ENCODE results near the gene ZSCAN23.
"Not testable (repeated sequence)": the region's sequence is repeated elsewhere in the genome, so short reads cannot be mapped to it uniquely, and the experiment has no call there.

ZSCAN23 gene

GRCh38 chr6:28486533-28486932 lies 43.2 kb upstream of the ZSCAN23 start:
- TF ChIP-seq CTCF (conservative IDR thresholded peaks at IDR 0.05; ENCODE audit: control insufficient read depth, insufficient read depth, low read depth, low read length): no peak
- H3K4me3 ChIP-seq (ENCODE audit: control insufficient read depth, low read depth, low read length): no peak overlapping the region
- no peak for DNase-seq (ENCODE audit: low read depth)

- H3K4me3 ChIP-seq (ENCODE audit: control insufficient read depth, low read depth, low read length): no peak overlapping the region
- DNase-seq (ENCODE audit: low read depth): no peak
Measured at GRCh38 chr6:28485482-28485881, 42.2 kb upstream of the ZSCAN23 start.

GRCh38 chr6:28480253-28480932 lies 37.1 kb upstream of the ZSCAN23 start:
- no peak for TF ChIP-seq CTCF (conservative IDR thresholded peaks at IDR 0.05; ENCODE audit: control insufficient read depth, insufficient read depth, low read depth, low read length)
- DNase-seq (ENCODE audit: low read depth): no peak
- H3K4me3 ChIP-seq (ENCODE audit: control insufficient read depth, low read depth, low read length): no peak overlapping the region

More at GRCh38 chr6:28485482-28485881, 42.2 kb upstream of the ZSCAN23 start:
- no peak for TF ChIP-seq CTCF (conservative IDR thresholded peaks at IDR 0.05; ENCODE audit: control insufficient read depth, insufficient read depth, low read depth, low read length)

- H3K4me3 ChIP-seq (ENCODE audit: control insufficient read depth, low read depth, low read length): no peak overlapping the region
- DNase-seq (ENCODE audit: low read depth): no peak
- TF ChIP-seq CTCF (conservative IDR thresholded peaks at IDR 0.05; ENCODE audit: control insufficient read depth, insufficient read depth, low read depth, low read length): no peak
Measured at GRCh38 chr6:28478518-28478917, 35.2 kb upstream of the ZSCAN23 start.

GRCh38 chr6:28474441-28475219 lies 31.3 kb upstream of the ZSCAN23 start:
- peak overlapping the region; percentile 67 for H3K4me3 ChIP-seq (ENCODE audit: control insufficient read depth, low read depth, low read length)
- TF ChIP-seq CTCF (conservative IDR thresholded peaks at IDR 0.05; ENCODE audit: control insufficient read depth, insufficient read depth, low read depth, low read length): no peak
- DNase-seq (ENCODE audit: low read depth): peak; percentile 93

- not testable (repeated sequence) for DNase-seq (ENCODE audit: low read depth)
Measured at GRCh38 chr6:28469153-28469745, 26.0 kb upstream of the ZSCAN23 start.

GRCh38 chr6:28468056-28468455 lies 24.8 kb upstream of the ZSCAN23 start:
- no peak for TF ChIP-seq CTCF (conservative IDR thresholded peaks at IDR 0.05; ENCODE audit: control insufficient read depth, insufficient read depth, low read depth, low read length)
- DNase-seq (ENCODE audit: low read depth): no peak

More at GRCh38 chr6:28469153-28469745, 26.0 kb upstream of the ZSCAN23 start:
- H3K4me3 ChIP-seq (ENCODE audit: control insufficient read depth, low read depth, low read length): not testable (repeated sequence)

More at GRCh38 chr6:28468056-28468455, 24.8 kb upstream of the ZSCAN23 start:
- no peak overlapping the region for H3K4me3 ChIP-seq (ENCODE audit: control insufficient read depth, low read depth, low read length)

Measured in fibroblast of mammary gland (primary cell).